ENCODE data around the gene FAM204A.

The FAM204A gene

DNA sequence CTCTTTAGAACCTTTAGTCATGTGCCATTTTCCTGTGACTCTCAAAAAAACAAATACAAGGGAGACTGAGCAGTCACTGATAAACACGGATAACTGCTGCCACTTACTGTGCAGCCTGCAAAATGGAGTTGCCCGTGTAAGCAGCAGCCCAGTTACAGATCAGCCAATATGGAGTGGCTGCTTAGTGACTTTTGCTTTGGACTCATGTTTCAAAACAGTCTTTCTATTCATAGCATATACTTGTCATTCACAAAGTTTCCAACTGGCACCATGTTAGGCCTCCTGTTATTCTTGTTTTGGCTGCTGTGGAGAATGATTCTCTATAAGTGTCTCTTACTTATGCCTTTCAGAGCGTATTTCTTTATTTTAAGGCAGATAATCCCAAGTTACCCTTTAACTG lies 3.0 kb downstream of the FAM204A start:
- DNase-seq = no peak
- TF ChIP-seq, protein P1, sequence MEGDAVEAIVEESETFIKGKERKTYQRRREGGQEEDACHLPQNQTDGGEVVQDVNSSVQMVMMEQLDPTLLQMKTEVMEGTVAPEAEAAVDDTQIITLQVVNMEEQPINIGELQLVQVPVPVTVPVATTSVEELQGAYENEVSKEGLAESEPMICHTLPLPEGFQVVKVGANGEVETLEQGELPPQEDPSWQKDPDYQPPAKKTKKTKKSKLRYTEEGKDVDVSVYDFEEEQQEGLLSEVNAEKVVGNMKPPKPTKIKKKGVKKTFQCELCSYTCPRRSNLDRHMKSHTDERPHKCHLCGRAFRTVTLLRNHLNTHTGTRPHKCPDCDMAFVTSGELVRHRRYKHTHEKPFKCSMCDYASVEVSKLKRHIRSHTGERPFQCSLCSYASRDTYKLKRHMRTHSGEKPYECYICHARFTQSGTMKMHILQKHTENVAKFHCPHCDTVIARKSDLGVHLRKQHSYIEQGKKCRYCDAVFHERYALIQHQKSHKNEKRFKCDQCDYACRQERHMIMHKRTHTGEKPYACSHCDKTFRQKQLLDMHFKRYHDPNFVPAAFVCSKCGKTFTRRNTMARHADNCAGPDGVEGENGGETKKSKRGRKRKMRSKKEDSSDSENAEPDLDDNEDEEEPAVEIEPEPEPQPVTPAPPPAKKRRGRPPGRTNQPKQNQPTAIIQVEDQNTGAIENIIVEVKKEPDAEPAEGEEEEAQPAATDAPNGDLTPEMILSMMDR (IDR thresholded peaks at IDR 0.05; ENCODE audit: low read depth, low read length) = no peak
- H3K4me3 ChIP-seq (ENCODE audit: low read depth, low read length) = no peak overlapping the region
- peaks cover 14% of the 10 kb centered on the region for H3K36me3 ChIP-seq
- no peaks in the 10 kb centered on the region for H3K9me3 ChIP-seq
- H3K27me3 ChIP-seq = no peaks in the 10 kb centered on the region
- no peaks in the 10 kb centered on the region for H3K4me1 ChIP-seq

DNA sequence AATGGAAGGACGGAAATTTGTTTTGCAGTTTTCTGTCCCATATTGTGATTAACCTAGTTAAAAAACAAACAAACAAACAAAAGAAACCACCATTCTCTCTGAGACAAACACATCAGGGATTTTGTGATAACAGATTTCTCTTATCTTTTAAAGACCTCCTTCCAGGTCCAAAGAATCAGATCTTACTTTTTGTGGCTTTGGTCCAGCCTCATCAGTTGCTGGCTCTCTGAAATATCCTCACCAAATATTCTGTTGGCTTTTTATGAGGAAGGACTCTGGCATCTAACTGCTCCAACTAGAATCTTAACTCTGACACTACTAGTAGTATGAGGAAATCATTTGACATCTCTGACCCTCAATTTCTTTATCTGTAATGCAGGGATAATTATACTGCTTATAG lies 4.8 kb downstream of the FAM204A start:
- DNase-seq = no peak
- no peak overlapping the region for H3K4me3 ChIP-seq (ENCODE audit: low read depth, low read length)
- H3K4me1 ChIP-seq = no peaks in the 10 kb centered on the region; the same call in 1 of the 2 replicates
- TF ChIP-seq, protein P1 (IDR thresholded peaks at IDR 0.05; ENCODE audit: low read depth, low read length) = no peak
- no peaks in the 10 kb centered on the region for H3K9me3 ChIP-seq
- H3K27me3 ChIP-seq = no peaks in the 10 kb centered on the region
- peaks cover 23% of the 10 kb centered on the region for H3K36me3 ChIP-seq

DNA sequence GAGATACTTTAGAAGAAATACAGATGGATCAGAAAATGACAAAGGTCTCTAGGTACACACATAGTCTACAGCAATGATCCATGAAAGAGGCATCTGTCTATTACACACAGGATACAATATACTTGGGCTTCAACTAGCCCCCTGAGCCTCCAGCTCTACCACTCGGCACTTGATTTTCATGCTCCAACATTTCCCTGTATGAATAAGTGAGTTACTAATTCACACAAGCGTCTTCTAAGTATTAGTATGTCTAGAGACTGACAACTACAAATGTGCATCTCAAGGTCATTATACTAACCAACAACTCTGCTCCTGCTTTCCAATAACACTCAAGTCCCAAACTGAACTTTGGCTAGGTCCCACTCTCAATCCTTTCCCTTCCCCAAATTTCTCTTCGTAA lies 8.3 kb downstream of the FAM204A start:
- no peaks in the 10 kb centered on the region for H3K27me3 ChIP-seq
- H3K4me1 ChIP-seq = no peaks in the 10 kb centered on the region; the same call in 1 of the 2 replicates
- DNase-seq = no peak
- TF ChIP-seq, protein P1 (IDR thresholded peaks at IDR 0.05; ENCODE audit: low read depth, low read length) = no peak
- peaks cover 32% of the 10 kb centered on the region for H3K36me3 ChIP-seq
- H3K4me3 ChIP-seq (ENCODE audit: low read depth, low read length) = no peak overlapping the region
- H3K9me3 ChIP-seq = no peaks in the 10 kb centered on the region

DNA sequence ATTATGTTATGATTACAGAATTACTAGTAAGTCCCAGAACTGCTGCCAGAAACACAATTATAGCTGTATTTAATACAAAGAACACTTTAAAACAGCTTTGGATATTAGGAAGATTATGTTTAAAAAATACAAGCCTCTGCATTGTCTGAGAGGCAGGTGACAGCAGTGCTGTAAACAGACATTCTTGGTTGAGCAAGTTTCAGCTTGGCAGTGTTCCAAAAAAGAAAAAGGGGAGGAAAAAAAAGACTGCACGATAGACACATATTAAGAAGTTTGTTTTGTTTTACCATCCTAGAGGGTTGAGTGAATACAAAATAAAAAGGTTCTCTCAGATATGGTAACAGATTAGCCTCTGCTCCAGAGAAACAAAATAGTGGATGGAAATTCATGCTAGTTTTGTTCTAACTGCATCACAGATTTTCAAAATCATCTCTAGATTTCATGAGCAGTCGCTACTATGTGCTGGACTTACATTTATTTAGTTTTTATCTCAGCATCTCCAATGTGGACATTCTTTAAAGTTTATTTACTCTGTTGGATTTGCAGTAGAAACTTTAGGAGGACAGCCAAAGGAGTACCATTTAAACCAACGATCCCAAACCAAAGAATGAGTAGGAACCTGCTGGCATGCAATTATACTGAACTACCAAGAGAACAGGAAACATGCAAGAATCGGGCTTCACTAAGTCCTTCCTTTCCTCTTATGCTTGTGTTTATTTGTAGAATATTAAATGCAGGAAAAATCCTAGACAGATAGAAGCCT lies 9.0 kb downstream of the FAM204A start:
- TF ChIP-seq, protein P1 (IDR thresholded peaks at IDR 0.05; ENCODE audit: low read depth, low read length) = no peak
- no peaks in the 10 kb centered on the region for H3K27me3 ChIP-seq
- H3K9me3 ChIP-seq = no peaks in the 10 kb centered on the region
- H3K4me3 ChIP-seq (ENCODE audit: low read depth, low read length) = no peak overlapping the region
- H3K4me1 ChIP-seq = no peaks in the 10 kb centered on the region; the same call in 1 of the 2 replicates
- no peak for DNase-seq
- H3K36me3 ChIP-seq = peaks cover 36% of the 10 kb centered on the region

DNA sequence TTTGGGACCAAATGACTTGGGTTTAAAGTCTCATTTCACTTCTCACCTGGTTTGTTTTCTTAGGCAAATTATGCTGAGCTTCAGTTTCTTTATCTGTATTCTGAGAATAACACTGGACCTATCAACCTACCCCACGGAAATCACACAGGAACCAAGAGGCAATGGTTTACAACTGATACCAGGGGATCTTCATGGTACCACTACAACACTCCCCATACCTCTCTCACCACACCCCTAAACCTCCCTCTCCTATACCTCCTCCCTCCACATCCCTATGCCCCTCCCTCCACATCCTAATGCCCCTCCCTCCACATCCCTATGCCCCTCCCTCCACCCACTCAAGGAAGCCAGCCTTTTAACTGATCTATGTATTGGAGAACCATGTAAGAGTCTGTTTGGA lies 9.9 kb downstream of the FAM204A start:
- TF ChIP-seq, protein P1 (IDR thresholded peaks at IDR 0.05; ENCODE audit: low read depth, low read length) = no peak
- DNase-seq = no peak
- Histone ChIP-seq H3K4me3 (ENCODE audit: low read depth, low read length) (no peak overlapping the region), H3K9me3 (no peaks in the 10 kb centered on the region), H3K4me1 (no peaks in the 10 kb centered on the region; the same call in 1 of the 2 replicates), H3K36me3 (peaks cover 36% of the 10 kb centered on the region), H3K27me3 (no peaks in the 10 kb centered on the region)

DNA sequence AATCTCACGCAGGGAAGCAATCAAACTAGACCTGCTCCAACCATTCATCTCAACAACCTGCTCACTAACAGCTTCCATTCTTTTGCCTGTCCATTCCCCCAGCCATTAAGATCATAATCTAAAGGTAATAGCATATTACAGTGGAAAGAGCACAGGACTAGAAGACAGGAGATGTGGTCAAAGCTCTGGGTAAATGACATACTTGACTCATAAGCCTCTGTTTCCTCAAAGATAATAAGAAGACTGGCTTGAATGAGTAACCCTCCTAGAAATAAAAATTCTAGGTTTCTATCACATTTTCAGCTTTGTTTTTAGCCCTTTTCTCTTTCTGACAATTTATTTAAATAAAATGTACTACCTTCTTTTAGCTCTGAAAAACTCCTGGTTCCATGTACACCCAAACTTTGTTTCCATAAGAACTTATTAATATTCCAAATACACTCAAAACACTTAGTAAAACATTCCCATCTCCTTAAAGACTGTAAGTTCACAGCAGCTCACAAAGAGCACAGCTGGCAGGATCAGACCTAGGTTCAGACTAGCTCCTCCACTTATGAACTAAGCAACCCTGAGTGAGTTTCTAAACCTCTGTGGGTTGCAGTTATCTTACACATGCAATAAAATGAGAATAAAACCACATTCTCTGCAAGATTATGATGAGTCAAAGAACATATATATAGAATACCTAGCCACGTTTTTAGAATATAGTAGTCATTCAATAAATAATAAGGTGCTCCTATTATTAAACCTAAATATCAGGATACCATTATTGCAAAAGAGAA lies 11.6 kb downstream of the FAM204A start:
- Histone ChIP-seq H3K36me3 (peaks cover 41% of the 10 kb centered on the region), H3K27me3 (no peaks in the 10 kb centered on the region), H3K4me3 (ENCODE audit: low read depth, low read length) (no peak overlapping the region), H3K4me1 (no peaks in the 10 kb centered on the region; the same call in 1 of the 2 replicates), H3K9me3 (no peaks in the 10 kb centered on the region)
- TF ChIP-seq, protein P1 (IDR thresholded peaks at IDR 0.05; ENCODE audit: low read depth, low read length) = no peak
- no peak for DNase-seq

All from BE2C (cell line).